Central memory CD8-positive, alpha-beta T cell (primary cell): ENCODE measurements around the gene TSHZ2.

ENCODE experiments used
- ATAC-seq: fragments of 150-1000 bp; cut with Tn5 transposase; replicated peaks from 2 replicates; pipeline ENCODE4 v1.10.0; 2022; ENCODE audit warnings: mild to moderate bottlenecking, moderate FRiP score, moderate number of reproducible peaks; ENCODE audit not compliant: poor library complexity, severe bottlenecking; ENCODE audit errors: extremely low read depth
- DNase-seq, 2 donors: peaks; one replicate each; pipeline ENCODE4 v3.0.0; 2021; ENCODE audit warnings: low spot score in 2 of 2
- H3K27ac Mint-ChIP-seq: one replicate; pipeline ENCODE4 v1.8.0; 2022; ENCODE audit warnings: low read depth, mild to moderate bottlenecking, moderate library complexity, mixed read lengths
- H3K27me3 Mint-ChIP-seq: one replicate; pipeline ENCODE4 v1.8.0; 2022; ENCODE audit warnings: mixed read lengths
- H3K36me3 Mint-ChIP-seq: one replicate; pipeline ENCODE4 v1.8.0; 2022; ENCODE audit warnings: mild to moderate bottlenecking, moderate library complexity, mixed read lengths; ENCODE audit not compliant: insufficient read depth
- H3K4me1 Mint-ChIP-seq: one replicate; pipeline ENCODE4 v1.8.0; 2022; ENCODE audit warnings: mixed read lengths
- H3K4me3 Mint-ChIP-seq: one replicate; pipeline ENCODE4 v1.8.0; 2022; ENCODE audit warnings: mild to moderate bottlenecking, moderate library complexity, mixed read lengths
- H3K9me3 Mint-ChIP-seq: one replicate; pipeline ENCODE4 v1.8.0; 2022; ENCODE audit warnings: mixed read lengths

TSHZ2 gene

DNA sequence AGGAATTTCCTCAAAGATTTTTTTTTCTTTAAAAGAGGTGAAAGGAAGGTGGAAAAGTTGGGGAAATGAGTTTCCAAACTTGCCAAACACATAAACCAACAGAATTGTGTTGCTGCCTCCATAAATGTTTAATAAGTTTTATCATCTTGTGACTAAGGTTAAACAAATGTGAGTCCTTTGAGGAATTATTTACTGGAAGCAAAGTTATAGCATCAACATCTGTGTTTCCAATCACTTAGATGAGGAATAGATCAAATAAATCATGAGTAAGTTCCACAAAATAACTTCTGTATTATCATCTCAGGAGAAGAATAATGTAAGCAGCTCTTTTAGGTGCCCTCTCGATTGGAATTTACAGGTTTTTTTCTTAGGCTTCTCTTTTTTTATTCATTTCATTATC is 20.5 kb downstream of the TSHZ2 start:
- Mint-ChIP-seq H3K9me3 (no peaks in the 10 kb centered on the region), H3K4me3 (no peak overlapping the region), H3K27me3 (peaks cover 17% of the 10 kb centered on the region), H3K36me3 (no peaks in the 10 kb centered on the region), H3K4me1 (no peaks in the 10 kb centered on the region), H3K27ac (no peak overlapping the region)
- DNase-seq (no peak), ATAC-seq (no peak)

DNA sequence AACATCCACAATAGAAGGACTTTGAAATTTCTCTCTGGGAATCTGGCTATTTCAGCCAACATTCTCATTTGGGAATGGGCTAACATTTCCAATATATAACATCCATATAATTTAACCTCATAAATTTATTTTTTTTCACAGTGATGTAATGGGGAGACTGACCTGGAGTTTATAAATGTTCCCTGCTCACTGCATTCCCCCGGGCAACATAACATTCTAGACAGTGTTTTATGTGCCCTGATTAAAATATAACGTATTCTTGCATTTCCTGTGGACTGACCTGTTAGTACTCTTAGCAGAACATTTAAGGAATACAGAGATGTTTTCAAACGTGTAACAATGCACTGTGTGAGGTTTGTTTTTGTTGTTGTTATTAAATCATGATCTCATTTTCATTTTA is 20.9 kb downstream of the TSHZ2 start:
- H3K27ac Mint-ChIP-seq, result no peak overlapping the region
- DNase-seq, result no peak

DNA sequence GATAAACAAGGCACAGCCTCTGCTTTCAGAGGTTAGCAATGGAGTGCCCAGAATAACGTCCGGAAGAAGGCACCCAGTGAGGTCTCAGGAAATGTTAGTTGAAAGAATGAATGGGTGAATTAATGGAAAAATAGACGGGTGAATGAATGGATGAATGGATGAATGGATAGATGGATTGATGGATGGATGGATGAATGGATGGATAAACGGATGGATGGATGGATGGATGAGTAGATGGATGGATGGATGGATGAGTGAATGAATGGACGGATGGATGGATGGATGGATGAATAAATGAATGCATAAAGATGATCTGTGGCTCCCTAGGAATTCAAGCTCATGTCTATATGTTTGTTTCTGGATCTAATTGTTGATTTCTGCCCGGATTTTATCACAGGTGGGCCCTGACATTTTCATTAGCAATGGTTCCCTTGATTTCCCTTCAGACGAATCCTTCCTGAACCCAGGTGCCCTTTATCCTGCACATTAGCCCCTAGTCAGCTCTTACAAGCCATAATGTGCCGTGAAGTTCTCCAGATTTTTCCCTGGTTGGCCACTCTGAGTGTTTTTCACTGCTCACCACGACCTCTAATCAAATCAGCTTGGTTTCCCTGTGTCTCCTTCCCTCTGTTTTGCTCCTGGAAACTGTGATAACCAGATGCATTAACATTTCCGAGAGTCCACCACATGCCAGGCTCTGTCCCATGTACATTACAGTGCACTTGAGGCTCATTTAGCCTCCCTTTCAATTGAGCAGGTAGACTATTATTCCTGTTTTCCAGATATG is 22.2 kb downstream of the TSHZ2 start:
- Mint-ChIP-seq H3K4me1 (no peaks in the 10 kb centered on the region), H3K36me3 (no peaks in the 10 kb centered on the region), H3K9me3 (no peaks in the 10 kb centered on the region), H3K4me3 (no peak overlapping the region), H3K27me3 (peaks cover 20% of the 10 kb centered on the region), H3K27ac (no peak overlapping the region)
- no peak for DNase-seq
- no peak for ATAC-seq

More for the DNA sequence above, 20.9 kb downstream of the TSHZ2 start:
- H3K9me3 Mint-ChIP-seq, result no peaks in the 10 kb centered on the region
- H3K36me3 Mint-ChIP-seq, result no peaks in the 10 kb centered on the region
- no peak for ATAC-seq
- H3K4me1 Mint-ChIP-seq, result no peaks in the 10 kb centered on the region
- no peak overlapping the region for H3K4me3 Mint-ChIP-seq
- peaks cover 13% of the 10 kb centered on the region for H3K27me3 Mint-ChIP-seq

DNA sequence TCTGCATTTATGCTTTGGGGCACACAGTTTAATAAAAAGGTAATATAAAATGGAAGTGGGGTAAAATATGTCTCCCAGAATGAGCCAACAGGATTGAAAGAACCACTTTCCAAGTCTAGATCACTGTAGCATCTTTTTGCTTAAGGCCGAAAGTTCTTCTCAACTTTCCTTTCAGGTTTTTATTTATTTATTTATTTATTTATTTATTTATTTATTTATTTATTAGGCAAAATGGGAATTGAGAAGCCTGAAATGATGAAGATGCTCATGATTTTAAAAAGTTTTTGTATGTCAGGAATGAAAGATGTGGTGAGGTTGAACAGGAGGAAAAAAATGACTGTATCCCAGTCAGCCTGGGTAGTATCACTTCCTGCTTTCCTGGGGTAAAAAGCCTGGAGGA is 24.0 kb downstream of the TSHZ2 start:
- H3K4me3 Mint-ChIP-seq, result no peak overlapping the region
- peaks cover 2% of the 10 kb centered on the region for H3K4me1 Mint-ChIP-seq
- H3K36me3 Mint-ChIP-seq, result no peaks in the 10 kb centered on the region
- peaks cover 32% of the 10 kb centered on the region for H3K27me3 Mint-ChIP-seq
- no peak for ATAC-seq
- no peaks in the 10 kb centered on the region for H3K9me3 Mint-ChIP-seq
- no peak for DNase-seq
- H3K27ac Mint-ChIP-seq, result no peak overlapping the region

DNA sequence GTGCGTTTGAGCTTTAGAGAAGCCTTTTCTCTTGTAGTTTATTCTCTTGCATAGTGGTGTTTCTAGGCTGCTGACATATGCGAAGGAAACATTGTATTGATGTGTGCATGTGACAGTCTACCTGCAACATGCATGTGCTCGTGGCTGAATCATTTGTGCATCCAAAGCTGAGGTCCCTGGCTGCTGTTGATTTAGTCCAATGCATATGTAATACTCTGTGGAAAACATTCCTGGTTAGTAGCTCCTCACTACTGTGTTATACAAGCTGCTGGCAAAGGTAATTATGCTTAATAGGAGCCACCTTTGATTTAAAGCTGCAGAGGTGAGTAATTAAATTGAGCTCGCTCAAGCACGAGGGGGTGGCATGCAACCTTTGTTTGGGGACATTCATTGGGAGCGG is 24.5 kb downstream of the TSHZ2 start:
- DNase-seq, result no peak
- Mint-ChIP-seq H3K9me3 (no peaks in the 10 kb centered on the region), H3K27ac (no peak overlapping the region), H3K4me1 (peaks cover 7% of the 10 kb centered on the region), H3K4me3 (no peak overlapping the region), H3K36me3 (no peaks in the 10 kb centered on the region), H3K27me3 (peaks cover 35% of the 10 kb centered on the region)
- ATAC-seq, result no peak

DNA sequence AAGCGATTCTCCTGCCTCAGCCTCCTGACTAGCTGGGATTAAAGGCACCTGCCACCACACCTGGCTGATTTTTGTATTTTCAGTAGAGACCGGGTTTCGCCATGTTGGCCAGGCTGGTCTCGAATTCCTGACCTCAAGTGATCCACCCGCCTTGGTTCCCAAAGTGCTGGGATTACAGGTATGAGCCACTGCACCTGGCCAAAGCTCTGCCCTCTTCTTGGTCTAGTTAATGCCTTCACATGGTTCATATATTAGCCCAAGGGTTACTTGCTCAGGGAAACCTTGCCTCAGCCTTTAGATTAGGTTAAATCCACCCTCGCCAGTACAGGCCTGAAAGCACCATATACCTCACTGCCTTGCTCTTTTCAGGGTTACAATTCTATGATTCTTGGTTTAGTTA is 26.1 kb downstream of the TSHZ2 start:
- H3K9me3 Mint-ChIP-seq, result no peaks in the 10 kb centered on the region
- ATAC-seq (no peak), DNase-seq (no peak)
- peaks cover 40% of the 10 kb centered on the region for H3K27me3 Mint-ChIP-seq
- H3K4me3 Mint-ChIP-seq, result no peak overlapping the region
- no peaks in the 10 kb centered on the region for H3K36me3 Mint-ChIP-seq
- H3K27ac Mint-ChIP-seq, result no peak overlapping the region
- peaks cover 12% of the 10 kb centered on the region for H3K4me1 Mint-ChIP-seq

DNA sequence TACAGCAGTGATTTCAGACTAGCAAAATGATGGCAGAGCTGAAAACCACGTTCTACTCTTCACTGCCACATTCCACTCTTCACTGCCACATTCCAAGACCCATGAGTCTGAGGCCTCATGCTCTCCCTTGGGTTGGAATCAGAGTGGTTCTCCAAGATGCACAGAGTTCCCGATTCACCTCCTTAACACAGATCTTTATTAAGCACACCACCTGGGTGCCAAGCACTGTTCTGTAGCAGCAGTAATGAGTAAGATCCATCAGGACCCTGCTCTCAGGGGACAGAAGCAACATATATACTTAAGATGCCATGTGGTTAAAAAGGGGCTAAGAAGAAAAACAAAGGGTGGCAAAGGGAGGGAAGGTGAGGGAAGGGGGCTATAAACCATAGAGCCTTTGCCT is 26.9 kb downstream of the TSHZ2 start:
- Mint-ChIP-seq H3K36me3 (no peaks in the 10 kb centered on the region), H3K4me1 (peaks cover 12% of the 10 kb centered on the region), H3K9me3 (no peaks in the 10 kb centered on the region), H3K27ac (no peak overlapping the region), H3K4me3 (no peak overlapping the region), H3K27me3 (peaks cover 45% of the 10 kb centered on the region)
- ATAC-seq (no peak), DNase-seq (no peak)

DNA sequence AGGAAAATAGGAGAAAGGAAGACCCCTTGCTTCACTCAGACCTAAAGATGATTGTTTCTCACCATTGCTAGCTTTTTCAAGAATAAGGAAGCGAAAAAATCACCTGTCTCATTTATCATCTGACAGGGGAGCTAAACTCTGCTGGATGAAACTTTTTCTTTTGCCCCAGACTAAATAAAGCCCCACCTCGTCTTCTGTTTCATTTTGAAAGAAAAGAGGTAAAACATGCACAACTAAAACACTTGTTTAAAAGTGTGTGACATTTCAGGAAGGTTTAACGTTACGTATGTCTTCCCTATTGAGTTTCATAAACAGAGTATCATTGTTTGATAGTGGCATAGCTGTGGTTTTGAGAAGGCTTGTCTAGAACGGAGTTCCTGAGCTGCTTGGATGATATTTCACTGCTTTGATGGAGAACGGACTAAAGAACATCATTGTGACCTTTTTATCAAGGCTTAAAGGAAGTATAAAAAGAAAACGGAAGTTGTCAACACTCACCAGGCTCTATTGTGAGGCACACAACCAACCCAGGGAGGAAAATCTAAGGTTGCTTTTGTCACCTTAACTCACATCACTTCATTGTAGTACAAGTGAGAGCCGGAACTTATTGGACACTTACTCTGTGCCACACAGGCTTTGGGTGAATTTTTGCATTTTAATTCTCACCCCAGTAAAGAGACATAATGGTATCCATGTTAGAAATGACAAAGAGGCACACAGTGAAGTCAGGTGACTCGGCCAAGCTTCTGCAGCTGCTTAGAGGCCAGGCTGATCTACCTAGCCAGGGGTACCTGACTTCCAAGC is 29.5 kb downstream of the TSHZ2 start:
- Mint-ChIP-seq H3K4me3 (peak overlapping the region; percentile 53), H3K9me3 (no peaks in the 10 kb centered on the region), H3K27ac (peak overlapping the region; percentile 14), H3K4me1 (peaks cover 12% of the 10 kb centered on the region), H3K27me3 (peaks cover 45% of the 10 kb centered on the region), H3K36me3 (no peaks in the 10 kb centered on the region)
- DNase-seq (no peak), ATAC-seq (no peak)

DNA sequence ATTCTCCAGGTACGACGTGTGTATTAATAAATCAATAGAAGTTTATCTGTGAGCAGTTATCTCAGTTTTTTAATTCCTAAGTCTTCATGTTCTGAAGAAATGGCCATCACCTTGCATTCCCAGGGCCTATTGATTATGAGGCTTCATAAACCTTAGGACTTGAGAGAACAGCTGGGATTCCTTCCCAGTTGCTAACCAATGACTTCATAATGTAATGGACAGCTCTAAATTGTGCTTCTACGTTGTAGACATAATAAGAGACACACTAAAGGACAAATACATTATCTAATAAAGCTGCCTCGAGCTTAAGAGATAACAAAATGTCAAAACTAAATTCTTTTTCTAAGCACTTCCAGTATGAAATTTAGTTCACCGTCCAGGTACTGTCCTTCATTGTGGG is 30.6 kb downstream of the TSHZ2 start:
- Mint-ChIP-seq H3K4me3 (no peak overlapping the region), H3K9me3 (no peaks in the 10 kb centered on the region), H3K27me3 (peaks cover 56% of the 10 kb centered on the region), H3K36me3 (no peaks in the 10 kb centered on the region), H3K4me1 (peaks cover 12% of the 10 kb centered on the region), H3K27ac (no peak overlapping the region)
- DNase-seq, result no peak
- no peak for ATAC-seq

DNA sequence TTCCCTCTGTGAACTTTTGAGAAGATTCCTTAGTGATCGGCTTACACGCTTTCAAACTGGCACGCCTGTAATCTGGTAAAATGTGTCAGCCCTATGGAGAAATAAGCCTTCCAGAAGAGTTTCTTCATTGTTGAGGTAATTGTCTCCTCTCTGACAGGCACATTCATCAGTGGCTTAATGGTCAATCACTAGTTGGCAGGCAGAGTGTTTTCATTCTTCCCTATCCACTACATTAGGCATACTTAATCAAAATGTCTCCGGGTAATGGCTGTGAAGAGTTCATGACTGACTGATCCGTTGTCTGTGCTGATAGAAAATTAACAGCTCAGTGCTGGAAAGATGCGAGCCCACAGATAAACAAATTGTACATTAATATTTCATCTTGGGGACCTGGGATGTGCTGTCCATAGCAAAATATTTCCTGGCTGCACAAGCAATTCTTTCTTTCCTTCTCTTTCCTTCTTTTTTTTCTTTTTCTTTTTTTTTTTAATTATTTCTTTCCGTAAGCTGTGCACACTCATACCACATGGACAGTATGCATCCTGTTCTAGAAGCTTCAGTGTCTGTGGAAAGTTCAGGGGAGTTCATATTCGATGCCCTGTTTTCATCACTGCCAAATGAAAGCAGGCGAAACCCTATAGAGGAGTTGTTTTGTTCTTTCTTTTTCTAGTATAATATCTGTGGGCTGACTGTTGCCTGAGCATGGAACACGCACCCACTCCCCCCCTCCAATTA is 31.4 kb downstream of the TSHZ2 start:
- DNase-seq (no peak), ATAC-seq (no peak)
- Mint-ChIP-seq H3K27ac (no peak overlapping the region), H3K27me3 (peaks cover 53% of the 10 kb centered on the region), H3K4me1 (peaks cover 12% of the 10 kb centered on the region), H3K4me3 (no peak overlapping the region), H3K36me3 (no peaks in the 10 kb centered on the region), H3K9me3 (no peaks in the 10 kb centered on the region)

DNA sequence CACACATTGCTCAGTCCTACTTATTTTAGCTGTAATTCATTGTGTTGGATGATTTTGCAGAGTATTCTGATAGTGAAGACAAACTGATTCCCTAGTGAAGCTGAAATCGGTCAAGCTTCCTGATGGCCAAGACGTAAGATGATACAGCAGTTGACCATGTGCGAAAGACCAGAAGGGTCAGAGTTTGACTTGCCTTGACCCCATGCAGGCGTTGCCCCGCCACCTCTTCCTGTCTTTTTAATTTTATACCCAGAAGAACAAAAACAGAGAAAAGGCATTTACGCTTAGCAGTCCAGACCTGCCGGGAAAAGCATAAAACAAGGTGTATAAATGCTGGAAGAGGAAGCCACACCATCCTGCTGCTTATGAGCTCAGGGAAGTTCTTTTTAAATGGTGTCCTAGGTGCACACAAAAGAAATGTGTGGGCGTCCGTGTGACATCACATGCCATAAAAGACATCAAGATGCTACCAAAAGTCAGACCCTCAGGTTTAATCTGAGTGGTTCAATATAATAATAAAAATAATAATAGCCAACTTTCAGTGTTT is 32.2 kb downstream of the TSHZ2 start:
- H3K4me3 Mint-ChIP-seq, result no peak overlapping the region
- no peaks in the 10 kb centered on the region for H3K9me3 Mint-ChIP-seq
- H3K36me3 Mint-ChIP-seq, result no peaks in the 10 kb centered on the region
- peaks cover 45% of the 10 kb centered on the region for H3K27me3 Mint-ChIP-seq
- peaks cover 12% of the 10 kb centered on the region for H3K4me1 Mint-ChIP-seq
- ATAC-seq, result no peak
- no peak for DNase-seq
- H3K27ac Mint-ChIP-seq, result no peak overlapping the region

DNA sequence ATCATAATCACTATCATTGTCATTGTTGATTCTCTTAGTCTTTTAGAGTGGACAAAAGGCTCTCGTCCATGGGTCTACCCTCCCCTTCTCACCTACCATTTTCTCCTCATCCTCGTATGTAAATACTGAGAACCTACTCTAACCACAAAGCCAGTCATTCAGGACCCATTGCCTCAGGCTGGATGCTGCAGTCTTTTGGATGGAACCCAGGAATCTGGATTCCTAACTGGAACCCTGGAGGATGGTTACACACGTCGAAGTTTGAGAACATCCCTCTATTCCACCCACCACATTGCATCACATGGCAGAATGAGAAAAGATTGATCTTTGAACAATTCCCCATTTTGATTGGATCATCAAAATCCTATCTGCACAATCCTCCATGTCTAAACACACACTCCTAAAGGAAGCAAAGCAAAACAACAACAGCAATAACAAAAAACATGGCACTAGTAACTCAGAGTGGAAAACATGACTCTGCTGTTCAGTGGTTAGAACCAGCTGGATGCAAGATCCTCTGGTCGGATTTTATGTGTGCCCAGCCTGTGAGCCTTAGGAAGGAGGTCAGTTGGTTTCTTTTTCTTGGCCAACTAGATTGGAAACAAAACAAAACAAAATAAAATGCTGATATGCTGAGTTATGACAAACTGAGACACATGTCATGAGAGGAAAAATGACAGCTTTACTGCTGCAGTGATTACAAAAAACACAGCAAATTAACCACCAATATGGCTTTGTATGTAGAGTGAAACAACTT is 38.0 kb downstream of the TSHZ2 start:
- H3K27me3 Mint-ChIP-seq, result peaks cover 37% of the 10 kb centered on the region
- H3K9me3 Mint-ChIP-seq, result peaks cover 16% of the 10 kb centered on the region
- no peaks in the 10 kb centered on the region for H3K4me1 Mint-ChIP-seq
- H3K36me3 Mint-ChIP-seq, result no peaks in the 10 kb centered on the region
- DNase-seq (no peak), ATAC-seq (no peak)
- H3K27ac Mint-ChIP-seq, result no peak overlapping the region
- no peak overlapping the region for H3K4me3 Mint-ChIP-seq
